IMR-90 (cell line): ENCODE results near the gene DUSP9. TPM values are rescaled to one million over a fixed set of nuclear protein-coding genes. Genes with fewer than 3 reads are reported as not detected.

Experiments
- ATAC-seq: fragments of 200-7000 bp; cut with Tn5 transposase; 2 replicates; pipeline ENCODE4 v1.9.1; 2020; ENCODE audit warnings: low read depth, mild to moderate bottlenecking, moderate library complexity
- BruUV-seq: library from RNA; stranded (reverse); fragments of 400-500 nt; replicated peaks from 2 replicates; lab custom pipeline; 2021; lab: Mats Ljungman, UMichigan
- CTCF ChIA-PET: fragments of 300-600 bp; formaldehyde crosslinking; extraction: SDS; loops from one replicate; lab custom pipeline; 2021; ENCODE audit warnings: antibody characterized with exemption; lab: Yijun Ruan, JAX
- POLR2A ChIA-PET: fragments of 300-600 bp; sonication (Branson Sonifier 250); formaldehyde crosslinking; loops from one replicate; lab custom pipeline; 2022; ENCODE audit warnings: antibody characterized with exemption; ENCODE audit not compliant: unreplicated experiment; lab: Charles Lee
- DNase-seq: peaks from one replicate; pipeline ENCODE4 v3.0.0; 2013
- H2AFZ ChIP-seq: replicated peaks from 2 replicates; pipeline ENCODE3; 2013; ENCODE audit warnings: low read length, mild to moderate bottlenecking; ENCODE audit not compliant: poor library complexity
- H2AK5ac ChIP-seq: 2 replicates; pipeline ENCODE4 v1.6.1; 2013; ENCODE audit warnings: low read depth, low read length, inconsistent platforms
- H2AK9ac ChIP-seq: replicated peaks from 2 replicates; pipeline ENCODE3; 2013; ENCODE audit warnings: mild to moderate bottlenecking, low read depth, low read length, moderate library complexity; ENCODE audit not compliant: poor library complexity
- H2BK120ac ChIP-seq: 2 replicates; pipeline ENCODE4 v1.6.1; 2013; ENCODE audit warnings: low read depth, low read length, inconsistent platforms
- H2BK15ac ChIP-seq: 3 replicates; pipeline ENCODE4 v1.6.1; 2013; ENCODE audit warnings: low read depth, low read length, inconsistent platforms
- H2BK20ac ChIP-seq: 2 replicates; pipeline ENCODE4 v1.6.1; 2013; ENCODE audit warnings: low read depth, mild to moderate bottlenecking, inconsistent platforms, low read length, moderate library complexity
- H2BK5ac ChIP-seq: 2 replicates; pipeline ENCODE4 v1.6.1; 2013; ENCODE audit warnings: mild to moderate bottlenecking, low read depth, low read length, inconsistent platforms; ENCODE audit not compliant: poor library complexity, severe bottlenecking
- H3K14ac ChIP-seq: replicated peaks from 2 replicates; pipeline ENCODE4 v1.6.1; 2013; ENCODE audit warnings: low read depth, low read length, inconsistent platforms
- H3K18ac ChIP-seq: 2 replicates; pipeline ENCODE4 v1.6.1; 2013; ENCODE audit warnings: low read depth, low read length, control low read depth
- H3K23ac ChIP-seq: 2 replicates; pipeline ENCODE4 v1.6.1; 2013; ENCODE audit warnings: low read depth, low read length, inconsistent platforms
- H3K27ac ChIP-seq: 2 replicates; pipeline ENCODE4 v1.5.1; 2013; ENCODE audit warnings: mild to moderate bottlenecking, control low read depth, low read length; ENCODE audit not compliant: insufficient read depth
- H3K27me3 ChIP-seq: 2 replicates; pipeline ENCODE4 v1.6.1; 2013; ENCODE audit warnings: low read length; ENCODE audit not compliant: control insufficient read depth, insufficient read depth
- H3K36me3 ChIP-seq: 2 replicates; pipeline ENCODE4 v1.6.1; 2013; ENCODE audit warnings: low read length, mixed read lengths; ENCODE audit not compliant: control insufficient read depth, insufficient read depth
- H3K4ac ChIP-seq: 2 replicates; pipeline ENCODE4 v1.6.1; 2013; ENCODE audit warnings: low read depth, low read length, inconsistent platforms
- H3K4me1 ChIP-seq: 2 replicates; pipeline ENCODE4 v1.6.1; 2013; ENCODE audit warnings: low read length, mixed read lengths; ENCODE audit not compliant: control insufficient read depth, insufficient read depth
- H3K4me2 ChIP-seq: 2 replicates; pipeline ENCODE4 v1.6.1; 2013; ENCODE audit warnings: low read depth, mild to moderate bottlenecking, control low read depth, low read length, moderate library complexity
- H3K4me3 ChIP-seq: 2 replicates; pipeline ENCODE4 v1.5.1; 2013; ENCODE audit warnings: low read depth, mild to moderate bottlenecking, control low read depth, low read length, moderate library complexity; ENCODE audit not compliant: insufficient read depth
- H3K56ac ChIP-seq: 2 replicates; pipeline ENCODE4 v1.6.1; 2013; ENCODE audit warnings: low read length, inconsistent platforms; ENCODE audit not compliant: insufficient read depth; ENCODE audit errors: extremely low read depth
- H3K79me1 ChIP-seq, 2 experiments: 2 replicates each; pipeline ENCODE4 v1.6.1; 2013; ENCODE audit warnings: low read length in 2 of 2, inconsistent platforms in 1 of 2, low read depth in 1 of 2
- H3K9ac ChIP-seq: 2 replicates; pipeline ENCODE4 v1.6.1; 2013; ENCODE audit warnings: low read depth, low read length, control low read depth
- H3K9me1 ChIP-seq: 2 replicates; pipeline ENCODE4 v1.6.1; 2013; ENCODE audit warnings: low read length, inconsistent platforms; ENCODE audit not compliant: insufficient read depth
- H3K9me3 ChIP-seq: 2 replicates; pipeline ENCODE4 v1.6.1; 2013; ENCODE audit warnings: low read length; ENCODE audit not compliant: control insufficient read depth, insufficient read depth
- H4K20me1 ChIP-seq: 2 replicates; pipeline ENCODE4 v1.6.1; 2013; ENCODE audit warnings: low read length, inconsistent platforms; ENCODE audit not compliant: insufficient read depth
- H4K5ac ChIP-seq: 2 replicates; pipeline ENCODE4 v1.6.1; 2013; ENCODE audit warnings: mild to moderate bottlenecking, low read depth, low read length, control low read depth
- H4K8ac ChIP-seq, 2 experiments: 2 replicates each; pipeline ENCODE4 v1.6.1; 2013; ENCODE audit warnings: low read depth in 2 of 2, low read length in 2 of 2, control low read depth in 1 of 2, inconsistent platforms in 1 of 2
- H4K91ac ChIP-seq: 2 replicates; pipeline ENCODE4 v1.6.1; 2013; ENCODE audit warnings: low read depth, low read length, inconsistent platforms; ENCODE audit not compliant: insufficient read depth
- BHLHE40 ChIP-seq: fragments of 150-350 bp; IDR thresholded peaks from 2 replicates; pipeline ENCODE4 v1.6.1; 2016; ENCODE audit warnings: mild to moderate bottlenecking, low read depth, low read length
- CEBPB ChIP-seq: IDR thresholded peaks from 2 replicates; pipeline ENCODE4 v1.6.1; 2012; ENCODE audit warnings: low read depth, low read length, improper control_type of control experiment
- CHD1 ChIP-seq: IDR thresholded peaks from 2 replicates; pipeline ENCODE4 v1.6.1; 2012; ENCODE audit warnings: low read depth, low read length, improper control_type of control experiment
- CTCF ChIP-seq: conservative IDR thresholded peaks from 2 replicates; pipeline ENCODE4 v1.5.1; 2012; ENCODE audit warnings: mild to moderate bottlenecking, low read depth, low read length, improper control_type of control experiment
- FOS ChIP-seq: fragments of 150-350 bp; IDR thresholded peaks from 2 replicates; pipeline ENCODE4 v1.6.1; 2016; ENCODE audit warnings: low read depth, low read length
- MAFK ChIP-seq: IDR thresholded peaks from 2 replicates; pipeline ENCODE4 v1.6.1; 2012; ENCODE audit warnings: low read depth, low read length, improper control_type of control experiment
- NFE2L2 ChIP-seq: fragments of 150-350 bp; IDR thresholded peaks from 2 replicates; pipeline ENCODE4 v1.6.1; 2016; ENCODE audit warnings: low read depth, mild to moderate bottlenecking, low read length
- POLR2A ChIP-seq: IDR thresholded peaks from 2 replicates; pipeline ENCODE4 v1.6.1; 2012; ENCODE audit warnings: mild to moderate bottlenecking, low read depth, low read length
- RAD21 ChIP-seq: IDR thresholded peaks from 2 replicates; pipeline ENCODE4 v1.6.1; 2012; ENCODE audit warnings: low read length, improper control_type of control experiment
- RCOR1 ChIP-seq: IDR thresholded peaks from 2 replicates; pipeline ENCODE4 v1.6.1; 2012; ENCODE audit warnings: mild to moderate bottlenecking, low read length, improper control_type of control experiment; ENCODE audit not compliant: insufficient replicate concordance
- RFX5 ChIP-seq: IDR thresholded peaks from 2 replicates; pipeline ENCODE4 v1.8.0; 2012; ENCODE audit warnings: low read depth, mild to moderate bottlenecking, low read length, moderate library complexity
- WGBS, 2 experiments: methylation state at CpG; one replicate each; pipeline versions ENCODE4 v1.1.5 to v1.1.7; 2013; ENCODE audit warnings: missing lambda C conversion rate in 2 of 2; ENCODE audit not compliant: insufficient read length in 1 of 2; ENCODE audit errors: extremely low coverage in 2 of 2; 5-methylcytosine and 5-hydroxymethylcytosine counted together
- dilution Hi-C: fragments of 300-500 bp; cut with HindIII; formaldehyde crosslinking; loops from one replicate; pipeline ENCODE4 v1.14.3; 2018; ENCODE audit warnings: low sequenced_read_pairs; ENCODE audit not compliant: unreplicated experiment
- in situ Hi-C: fragments of 300-500 bp; cut with MboI; formaldehyde crosslinking; loops from 3 replicates; pipeline ENCODE4 v1.14.3; 2019; ENCODE audit warnings: low sequenced_read_pairs, inconsistent platforms, mixed read lengths
- intact Hi-C: fragments of 100-400 bp; cut with micrococcal nuclease; formaldehyde crosslinking; loops from 2 replicates; pipeline ENCODE4 v1.10.0; 2022
- polyA plus RNA-seq, 3 experiments: library from polyadenylated mRNA; depleted of rRNA; stranded (reverse); fragments of >200 nt; gene quantifications; 2 replicates each; pipeline ENCODE4 v1.2.3, GENCODE V29; 2012; ENCODE audit warnings: low replicate concordance in 1 of 3
- total RNA-seq: library from RNA; depleted of rRNA; stranded (reverse); fragments of >200 nt; gene quantifications from 2 replicates; pipeline ENCODE4 v1.2.3, GENCODE V29; 2012
- TF ChIP-seq, protein P1 (sequence below): fragments of 150-350 bp; IDR thresholded peaks from 2 replicates; pipeline ENCODE4 v1.6.1; 2016; ENCODE audit warnings: low read depth, mild to moderate bottlenecking, low read length, moderate library complexity, borderline replicate concordance
- TF ChIP-seq, protein P2 (sequence below): fragments of 150-350 bp; IDR thresholded peaks from 2 replicates; pipeline ENCODE4 v1.6.1; 2017; ENCODE audit warnings: mild to moderate bottlenecking, antibody characterized with exemption, low read length, low read depth

DUSP9 gene
- total and polyA plus RNA-seq, 2 of the 4 experiments (the other 2 are of a cell fraction) = under 0.01 to 0.09 TPM

GRCh38 chrX:153626025-153626633, 20.9 kb upstream of the DUSP9 start:
- Histone ChIP-seq H3K27me3 (peaks cover 23% of the 10 kb centered on the region), H2AK9ac (no peak overlapping the region), H2BK20ac (no peak overlapping the region), H2AK5ac (no peak overlapping the region), H4K91ac (no peak overlapping the region), H3K4me3 (no peak overlapping the region), H4K8ac (no peak overlapping the region), H4K20me1 (no peaks in the 10 kb centered on the region), H2AFZ (no peak overlapping the region), H3K4me2 (no peak overlapping the region), H3K79me1 (no peaks in the 10 kb centered on the region), H3K36me3 (no peaks in the 10 kb centered on the region), H2BK15ac (no peak overlapping the region), H3K18ac (no peak overlapping the region), H3K9me1 (no peaks in the 10 kb centered on the region), H3K14ac (no peak overlapping the region), H3K23ac (no peak overlapping the region), H3K9me3 (no peaks in the 10 kb centered on the region; the same call in 1 of the 2 replicates), H2BK5ac (no peak overlapping the region), H2BK120ac (no peak overlapping the region), H4K5ac (no peak overlapping the region), H3K56ac (no peak overlapping the region), H3K4ac (no peak overlapping the region), H3K9ac (no peak overlapping the region), H3K27ac (no peak overlapping the region), H3K4me1 (no peaks in the 10 kb centered on the region)
- ChIA-PET CTCF (no interaction called here), POLR2A (no interaction called here)
- dilution Hi-C loops (no loop called here), in situ Hi-C loops (no loop called here), intact Hi-C loops (no loop called here)
- no peak for ATAC-seq
- 68% methylated on average over 8 of the region's 16 CpGs; no CpG with 5 or more reads in 1 of the 2 experiments for WGBS, 2 experiments
- TF ChIP-seq RAD21 (no peak), NFE2L2 (no peak), CEBPB (no peak), RFX5 (no peak), POLR2A (no peak), MAFK (no peak), BHLHE40 (no peak), CTCF (no peak), FOS (no peak), CHD1 (no peak), RCOR1 (no peak)
- TF ChIP-seq, protein P1, sequence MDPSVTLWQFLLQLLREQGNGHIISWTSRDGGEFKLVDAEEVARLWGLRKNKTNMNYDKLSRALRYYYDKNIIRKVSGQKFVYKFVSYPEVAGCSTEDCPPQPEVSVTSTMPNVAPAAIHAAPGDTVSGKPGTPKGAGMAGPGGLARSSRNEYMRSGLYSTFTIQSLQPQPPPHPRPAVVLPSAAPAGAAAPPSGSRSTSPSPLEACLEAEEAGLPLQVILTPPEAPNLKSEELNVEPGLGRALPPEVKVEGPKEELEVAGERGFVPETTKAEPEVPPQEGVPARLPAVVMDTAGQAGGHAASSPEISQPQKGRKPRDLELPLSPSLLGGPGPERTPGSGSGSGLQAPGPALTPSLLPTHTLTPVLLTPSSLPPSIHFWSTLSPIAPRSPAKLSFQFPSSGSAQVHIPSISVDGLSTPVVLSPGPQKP = no peak
- TF ChIP-seq, protein P2, sequence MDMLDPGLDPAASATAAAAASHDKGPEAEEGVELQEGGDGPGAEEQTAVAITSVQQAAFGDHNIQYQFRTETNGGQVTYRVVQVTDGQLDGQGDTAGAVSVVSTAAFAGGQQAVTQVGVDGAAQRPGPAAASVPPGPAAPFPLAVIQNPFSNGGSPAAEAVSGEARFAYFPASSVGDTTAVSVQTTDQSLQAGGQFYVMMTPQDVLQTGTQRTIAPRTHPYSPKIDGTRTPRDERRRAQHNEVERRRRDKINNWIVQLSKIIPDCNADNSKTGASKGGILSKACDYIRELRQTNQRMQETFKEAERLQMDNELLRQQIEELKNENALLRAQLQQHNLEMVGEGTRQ = no peak
- DNase-seq = no peak
- BruUV-seq = no TSS peak
